PC-9 (cell line): ENCODE data around the gene REXO5. TPM values are rescaled to one million over a fixed set of nuclear protein-coding genes. Genes with fewer than 3 reads are reported as not detected.

ENCODE experiments used
- BruUV-seq: library from RNA; stranded (reverse); fragments of 400-500 nt; replicated peaks from 2 replicates; lab custom pipeline; 2021; lab: Mats Ljungman, UMichigan
- CTCF ChIA-PET: fragments of 300-600 bp; sonication (Branson Sonifier 250); formaldehyde crosslinking; loops from one replicate; lab custom pipeline; 2022; ENCODE audit warnings: antibody characterized with exemption; lab: Charles Lee
- POLR2A ChIA-PET: fragments of 300-600 bp; sonication (Branson Sonifier 250); formaldehyde crosslinking; loops from one replicate; lab custom pipeline; 2022; ENCODE audit warnings: antibody characterized with exemption; ENCODE audit not compliant: unreplicated experiment; lab: Charles Lee
- DNase-seq, 2 experiments: peaks; one replicate each; pipeline versions ENCODE4 v3.0.0 to v3.0.0-alpha.2; 2015 to 2022; ENCODE audit warnings: mixed read lengths in 1 of 2
- H2AFZ ChIP-seq: fragments of 200-600 bp; sonication (generic); 2 replicates; pipeline ENCODE4 v1.8.1; 2017; ENCODE audit warnings: antibody characterized with exemption
- H3F3A ChIP-seq: fragments of 200-600 bp; sonication (generic); 2 replicates; pipeline ENCODE4 v1.8.1; 2017; ENCODE audit warnings: antibody characterized with exemption, mild to moderate bottlenecking, low read depth; ENCODE audit not compliant: insufficient read depth
- H3K27ac ChIP-seq: fragments of 200-600 bp; sonication (generic); 2 replicates; pipeline ENCODE4 v1.6.1; 2016; ENCODE audit warnings: mixed run types
- H3K27me3 ChIP-seq: fragments of 200-600 bp; sonication (generic); 2 replicates; pipeline ENCODE4 v1.6.1; 2016; ENCODE audit warnings: low read depth, mixed run types; ENCODE audit not compliant: insufficient read depth
- H3K36me3 ChIP-seq: fragments of 200-600 bp; sonication (generic); 2 replicates; pipeline ENCODE4 v1.6.1; 2016; ENCODE audit warnings: low read depth, mixed run types
- H3K4me1 ChIP-seq: fragments of 200-600 bp; sonication (generic); replicated peaks from 2 replicates; pipeline ENCODE4 v1.6.1; 2016; ENCODE audit warnings: mixed run types; ENCODE audit not compliant: insufficient read depth
- H3K4me2 ChIP-seq: fragments of 200-600 bp; sonication (generic); 2 replicates; pipeline ENCODE4 v1.6.1; 2017; ENCODE audit warnings: mixed run types
- H3K4me3 ChIP-seq: fragments of 200-600 bp; sonication (generic); 2 replicates; pipeline ENCODE4 v1.6.1; 2016; ENCODE audit warnings: mixed run types
- H3K79me2 ChIP-seq: fragments of 200-600 bp; sonication (generic); 2 replicates; pipeline ENCODE4 v1.6.1; 2017; ENCODE audit warnings: low read depth, mixed run types
- H3K9me2 ChIP-seq: fragments of 200-600 bp; sonication (generic); 2 replicates; pipeline ENCODE4 v1.8.1; 2017; ENCODE audit warnings: mild to moderate bottlenecking; ENCODE audit not compliant: insufficient read depth
- H3K9me3 ChIP-seq: fragments of 200-600 bp; sonication (generic); 2 replicates; pipeline ENCODE4 v1.8.1; 2016; ENCODE audit warnings: low read depth; ENCODE audit not compliant: insufficient read depth
- H4K20me1 ChIP-seq: fragments of 200-600 bp; sonication (generic); 2 replicates; pipeline ENCODE4 v1.8.1; 2017; ENCODE audit not compliant: insufficient read depth
- EZH2 ChIP-seq: fragments of 200-600 bp; sonication (generic); IDR thresholded peaks from 2 replicates; pipeline ENCODE4 v1.8.0; 2017; ENCODE audit warnings: antibody characterized with exemption, low read depth
- intact Hi-C: fragments of 100-400 bp; cut with micrococcal nuclease; formaldehyde crosslinking; loops from one replicate; pipeline ENCODE4 v1.10.0; 2022; ENCODE audit not compliant: unreplicated experiment
- total RNA-seq: library from RNA; stranded (reverse); gene quantifications from 2 replicates; pipeline ENCODE4 v1.2.3, GENCODE V29; 2021
- TF ChIP-seq, protein P1 (sequence below): fragments of 200-600 bp; sonication (generic); conservative IDR thresholded peaks from 2 replicates; pipeline ENCODE4 v1.6.1; 2017; ENCODE audit warnings: mixed run types, antibody characterized with exemption, mild to moderate bottlenecking, moderate library complexity

The REXO5 gene
- total RNA-seq, 1 experiment from 2014 or later: 13.2 TPM

DNA sequence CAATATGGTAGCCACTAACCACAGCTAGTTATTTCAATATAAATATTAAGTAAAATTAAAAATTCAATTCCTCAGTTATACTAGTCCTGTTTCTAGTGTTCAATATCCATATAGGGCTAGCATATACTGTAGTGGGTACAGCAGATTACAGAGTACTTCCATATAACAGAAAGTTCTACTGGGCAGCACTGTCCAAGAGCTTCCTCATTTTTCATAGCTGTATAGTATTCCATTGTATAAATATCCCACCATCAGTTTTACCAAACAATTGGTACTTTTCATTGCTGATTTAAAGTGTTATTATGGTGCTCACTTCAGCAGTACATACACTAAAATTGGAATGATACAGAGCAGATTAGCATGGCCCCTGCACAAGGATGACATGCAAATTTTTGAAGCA is 22.1 kb upstream of the REXO5 start:
- Histone ChIP-seq H3K79me2 (no peaks in the 10 kb centered on the region), H4K20me1 (no peaks in the 10 kb centered on the region), H3K9me3 (no peaks in the 10 kb centered on the region), H3K4me1 (no peaks in the 10 kb centered on the region), H3K4me3 (no peak overlapping the region), H3K36me3 (no peaks in the 10 kb centered on the region), H2AFZ (no peak overlapping the region), H3K27ac (no peak overlapping the region), H3K27me3 (peaks cover 13% of the 10 kb centered on the region; the same call in 1 of the 2 replicates), H3K9me2 (no peaks in the 10 kb centered on the region), H3K4me2 (no peak overlapping the region), H3F3A (no peaks in the 10 kb centered on the region)
- DNase-seq: no peak
- intact Hi-C loops: no loop called here
- ChIA-PET CTCF (no interaction called here), POLR2A (interaction anchor here (0.6 kb wide), 1 partner anchor 1523 kb away, joined by 4 read pairs; no protein-coding TSS in a partner anchor)
- TF ChIP-seq, protein P1, sequence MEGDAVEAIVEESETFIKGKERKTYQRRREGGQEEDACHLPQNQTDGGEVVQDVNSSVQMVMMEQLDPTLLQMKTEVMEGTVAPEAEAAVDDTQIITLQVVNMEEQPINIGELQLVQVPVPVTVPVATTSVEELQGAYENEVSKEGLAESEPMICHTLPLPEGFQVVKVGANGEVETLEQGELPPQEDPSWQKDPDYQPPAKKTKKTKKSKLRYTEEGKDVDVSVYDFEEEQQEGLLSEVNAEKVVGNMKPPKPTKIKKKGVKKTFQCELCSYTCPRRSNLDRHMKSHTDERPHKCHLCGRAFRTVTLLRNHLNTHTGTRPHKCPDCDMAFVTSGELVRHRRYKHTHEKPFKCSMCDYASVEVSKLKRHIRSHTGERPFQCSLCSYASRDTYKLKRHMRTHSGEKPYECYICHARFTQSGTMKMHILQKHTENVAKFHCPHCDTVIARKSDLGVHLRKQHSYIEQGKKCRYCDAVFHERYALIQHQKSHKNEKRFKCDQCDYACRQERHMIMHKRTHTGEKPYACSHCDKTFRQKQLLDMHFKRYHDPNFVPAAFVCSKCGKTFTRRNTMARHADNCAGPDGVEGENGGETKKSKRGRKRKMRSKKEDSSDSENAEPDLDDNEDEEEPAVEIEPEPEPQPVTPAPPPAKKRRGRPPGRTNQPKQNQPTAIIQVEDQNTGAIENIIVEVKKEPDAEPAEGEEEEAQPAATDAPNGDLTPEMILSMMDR: no peak
- TF ChIP-seq EZH2: no peak
- no TSS peak for BruUV-seq

DNA sequence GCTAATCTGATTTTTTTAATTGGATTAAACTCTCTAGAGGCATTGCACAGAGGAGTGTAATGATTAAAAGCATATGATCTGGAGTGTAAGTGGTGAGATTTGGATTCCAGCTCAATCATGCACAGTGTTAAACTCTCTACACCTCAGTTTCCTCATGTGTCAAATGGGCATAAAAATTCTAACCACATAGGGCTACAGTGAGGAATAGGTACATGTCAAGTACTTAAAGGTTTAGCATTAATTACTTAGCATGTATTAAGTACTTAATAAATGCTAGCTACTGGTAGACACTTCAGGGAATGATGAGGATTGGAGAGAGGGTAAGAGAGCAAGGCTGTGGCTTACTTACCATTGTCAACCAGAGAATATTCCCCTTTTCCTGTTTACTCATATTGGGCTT is 17.2 kb upstream of the REXO5 start:
- H3K27me3 ChIP-seq: no peaks in the 10 kb centered on the region
- no peak overlapping the region for H2AFZ ChIP-seq
- no peak for DNase-seq
- intact Hi-C loops: no loop called here
- H3F3A ChIP-seq: no peaks in the 10 kb centered on the region
- BruUV-seq: no TSS peak
- POLR2A ChIA-PET: no interaction called here
- H3K9me2 ChIP-seq: no peaks in the 10 kb centered on the region
- H3K9me3 ChIP-seq: no peaks in the 10 kb centered on the region
- TF ChIP-seq EZH2: no peak
- TF ChIP-seq, protein P1: no peak
- no peaks in the 10 kb centered on the region for H4K20me1 ChIP-seq
- no peaks in the 10 kb centered on the region for H3K79me2 ChIP-seq
- CTCF ChIA-PET: no interaction called here
- no peak overlapping the region for H3K4me3 ChIP-seq
- H3K4me2 ChIP-seq: no peak overlapping the region
- no peak overlapping the region for H3K27ac ChIP-seq
- no peaks in the 10 kb centered on the region for H3K36me3 ChIP-seq
- H3K4me1 ChIP-seq: no peaks in the 10 kb centered on the region

DNA sequence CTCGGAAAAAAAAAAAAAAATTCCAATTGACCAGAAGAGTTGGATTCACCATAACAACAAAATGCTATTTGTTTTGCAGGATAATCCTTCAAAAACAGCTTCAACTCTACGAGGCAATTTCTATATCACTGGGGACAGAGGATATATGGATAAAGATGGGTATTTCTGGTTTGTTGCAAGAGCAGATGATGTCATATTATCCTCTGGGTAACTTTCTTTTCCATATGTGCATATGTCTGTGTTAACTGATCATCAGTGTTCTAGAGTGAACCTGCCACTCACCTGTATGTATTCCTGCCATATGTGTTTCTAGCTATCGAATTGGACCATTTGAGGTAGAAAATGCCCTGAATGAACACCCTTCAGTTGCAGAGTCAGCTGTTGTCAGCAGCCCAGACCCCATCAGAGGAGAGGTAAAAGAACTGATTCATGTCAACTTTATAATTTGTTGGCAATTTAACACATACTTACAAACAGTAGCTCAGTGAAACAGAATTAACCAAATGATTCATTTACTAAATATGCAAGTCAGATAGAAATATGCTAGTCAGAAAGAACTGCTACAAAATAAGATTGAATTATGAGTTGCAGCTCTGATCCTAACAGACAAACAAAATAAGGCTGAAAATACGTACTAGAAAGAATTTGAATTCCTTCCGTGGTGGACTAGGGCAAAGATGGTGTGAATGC is 14.3 kb upstream of the REXO5 start:
- H2AFZ ChIP-seq: no peak overlapping the region
- no peaks in the 10 kb centered on the region for H3K9me3 ChIP-seq
- H3K4me1 ChIP-seq: no peaks in the 10 kb centered on the region
- no peak overlapping the region for H3K27ac ChIP-seq
- intact Hi-C loops: no loop called here
- no TSS peak for BruUV-seq
- H4K20me1 ChIP-seq: no peaks in the 10 kb centered on the region
- no peaks in the 10 kb centered on the region for H3F3A ChIP-seq
- H3K9me2 ChIP-seq: no peaks in the 10 kb centered on the region
- no peak for DNase-seq
- ChIA-PET POLR2A (no interaction called here), CTCF (no interaction called here)
- no peak overlapping the region for H3K4me3 ChIP-seq
- H3K4me2 ChIP-seq: no peak overlapping the region
- no peaks in the 10 kb centered on the region for H3K27me3 ChIP-seq
- TF ChIP-seq, protein P1: no peak
- TF ChIP-seq EZH2: no peak
- H3K36me3 ChIP-seq: no peaks in the 10 kb centered on the region
- no peaks in the 10 kb centered on the region for H3K79me2 ChIP-seq
